RWPE2 (cell line): ENCODE data around the gene MTR.

Experiments used
- ATAC-seq: fragments of 200-7000 bp; cut with Tn5 transposase; 3 replicates; pipeline ENCODE4 v1.9.1; 2021; ENCODE audit warnings: low read depth
- DNase-seq: peaks from one replicate; pipeline ENCODE4 v3.0.0-alpha.2; 2020; ENCODE audit warnings: low spot score
- H3K27ac ChIP-seq: fragments of 450-650 bp; 2 replicates; pipeline ENCODE4 v1.5.1; 2017; ENCODE audit warnings: mild to moderate bottlenecking; ENCODE audit not compliant: poor library complexity, severe bottlenecking
- H3K27me3 ChIP-seq: fragments of 250-450 bp; sonication (Bioruptor Pico); 2 replicates; pipeline ENCODE4 v1.5.1; 2021; ENCODE audit warnings: mild to moderate bottlenecking, moderate library complexity; ENCODE audit not compliant: insufficient read depth, poor library complexity, severe bottlenecking
- H3K36me3 ChIP-seq: fragments of 250-450 bp; sonication (Bioruptor Pico); 2 replicates; pipeline ENCODE4 v1.5.1; 2020; ENCODE audit warnings: low read depth, mild to moderate bottlenecking, moderate library complexity
- H3K4me1 ChIP-seq: fragments of 250-450 bp; sonication (Bioruptor Pico); 2 replicates; pipeline ENCODE4 v1.5.1; 2021; ENCODE audit warnings: mild to moderate bottlenecking, moderate library complexity; ENCODE audit not compliant: insufficient read depth, poor library complexity, severe bottlenecking
- H3K4me3 ChIP-seq: fragments of 250-450 bp; sonication (Bioruptor Pico); 2 replicates; pipeline ENCODE4 v1.5.1; 2021; ENCODE audit warnings: mild to moderate bottlenecking, moderate library complexity; ENCODE audit not compliant: severe bottlenecking
- H3K9me3 ChIP-seq: fragments of 250-450 bp; sonication (Bioruptor Pico); 2 replicates; pipeline ENCODE4 v1.5.1; 2021; ENCODE audit warnings: mild to moderate bottlenecking, moderate library complexity; ENCODE audit not compliant: severe bottlenecking
- CTCF ChIP-seq: fragments of 450-650 bp; IDR thresholded peaks from one replicate; pipeline ENCODE4 v1.5.1; 2017; ENCODE audit warnings: mild to moderate bottlenecking, moderate library complexity; ENCODE audit not compliant: poor library complexity, severe bottlenecking

MTR gene

DNA sequence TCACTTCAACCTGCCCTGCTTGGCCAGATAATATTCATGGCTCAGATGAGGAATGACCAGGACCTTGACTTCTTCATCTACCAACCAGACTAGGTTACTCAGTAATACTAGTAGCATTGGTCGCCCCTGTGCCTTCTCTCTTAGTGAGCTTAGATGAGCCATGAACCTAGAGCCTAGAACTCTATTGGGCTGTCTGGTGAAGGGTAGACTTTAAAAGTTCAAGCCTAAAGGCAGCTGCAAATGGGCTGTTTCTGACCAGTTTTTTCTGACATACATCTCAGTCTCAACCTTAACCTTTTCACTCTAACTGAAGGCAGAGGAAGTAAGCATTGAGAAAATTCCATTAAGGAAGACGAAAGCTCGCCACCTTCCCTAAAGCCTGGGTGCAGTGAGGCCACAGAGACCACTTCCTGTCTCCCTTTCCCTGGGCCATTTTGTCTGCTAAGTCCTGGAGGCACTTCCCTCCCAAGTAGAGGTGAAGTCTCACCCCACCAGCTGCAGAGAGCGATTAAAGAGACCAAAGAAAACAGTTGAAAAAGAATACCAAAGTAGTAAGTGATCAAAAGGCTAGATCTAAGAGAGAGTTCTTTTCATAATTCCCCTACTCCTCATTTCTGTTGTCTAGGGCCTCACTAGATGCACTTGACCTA, 53.3 kb downstream of the MTR start:
- Histone ChIP-seq H3K27me3 (no peaks in the 10 kb centered on the region), H3K4me1 (no peaks in the 10 kb centered on the region), H3K9me3 (no peaks in the 10 kb centered on the region), H3K4me3 (no peak overlapping the region), H3K36me3 (peaks cover 6% of the 10 kb centered on the region), H3K27ac (no peak overlapping the region)
- DNase-seq (no peak), ATAC-seq (no peak)
- TF ChIP-seq CTCF: no peak

DNA sequence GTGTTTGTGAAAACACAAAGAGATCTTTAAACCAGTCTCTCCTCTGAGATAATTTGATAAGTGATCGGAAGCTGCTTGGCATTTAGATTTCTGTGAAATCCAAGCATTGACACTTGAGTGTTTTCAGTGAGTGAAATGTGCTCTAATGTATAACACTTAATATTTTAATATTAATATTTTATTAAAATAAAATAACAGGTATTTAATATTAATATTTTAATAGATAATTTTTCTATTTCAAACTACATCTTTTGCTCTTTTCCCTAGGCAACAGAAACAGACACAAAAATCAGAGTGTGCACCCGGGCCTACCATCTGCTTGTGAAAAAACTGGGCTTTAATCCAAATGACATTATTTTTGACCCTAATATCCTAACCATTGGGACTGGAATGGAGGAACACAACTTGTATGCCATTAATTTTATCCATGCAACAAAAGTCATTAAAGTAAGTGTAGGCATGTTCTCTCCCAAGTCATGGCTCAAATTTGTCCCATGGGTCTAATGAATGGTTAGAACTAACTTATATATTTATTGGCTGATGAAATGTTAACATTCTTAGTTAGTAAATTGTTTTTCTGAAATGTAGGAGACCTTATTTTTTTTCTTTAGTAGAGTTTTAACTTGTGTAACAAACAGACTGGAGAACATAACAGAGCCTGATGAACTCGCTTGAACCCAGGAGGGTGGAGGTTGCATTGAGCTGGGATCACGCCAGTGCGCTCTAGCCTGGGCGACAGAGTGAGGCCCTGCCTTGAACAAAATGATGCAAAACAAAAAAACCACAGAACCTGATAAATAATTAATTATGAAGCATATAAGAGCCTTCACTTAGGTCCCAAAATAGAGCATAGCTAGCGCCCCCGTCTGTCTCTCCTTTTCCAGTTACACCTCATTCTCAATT, 55.2 kb downstream of the MTR start:
- TF ChIP-seq CTCF: no peak
- Histone ChIP-seq H3K27me3 (no peaks in the 10 kb centered on the region), H3K4me3 (no peak overlapping the region), H3K36me3 (peaks cover 12% of the 10 kb centered on the region), H3K27ac (no peak overlapping the region), H3K4me1 (no peaks in the 10 kb centered on the region), H3K9me3 (no peaks in the 10 kb centered on the region)
- ATAC-seq (no peak), DNase-seq (no peak)

GRCh38 chr1:236851871-236852270, 56.8 kb downstream of the MTR start:
- ATAC-seq (no peak), DNase-seq (no peak)
- no peak for TF ChIP-seq CTCF
- H3K4me3 ChIP-seq: no peak overlapping the region
- no peaks in the 10 kb centered on the region for H3K9me3 ChIP-seq
- no peaks in the 10 kb centered on the region for H3K27me3 ChIP-seq
- no peak overlapping the region for H3K27ac ChIP-seq
- peaks cover 19% of the 10 kb centered on the region for H3K36me3 ChIP-seq
- no peaks in the 10 kb centered on the region for H3K4me1 ChIP-seq

GRCh38 chr1:236853921-236854604, 59.0 kb downstream of the MTR start:
- no peak for TF ChIP-seq CTCF
- no peaks in the 10 kb centered on the region for H3K9me3 ChIP-seq
- no peak for ATAC-seq
- H3K27ac ChIP-seq: no peak overlapping the region
- no peaks in the 10 kb centered on the region for H3K4me1 ChIP-seq
- H3K27me3 ChIP-seq: no peaks in the 10 kb centered on the region
- no peak overlapping the region for H3K4me3 ChIP-seq
- H3K36me3 ChIP-seq: peaks cover 19% of the 10 kb centered on the region
- no peak for DNase-seq
